Activated naive CD4-positive, alpha-beta T cell treated with anti-CD3 and anti-CD28 coated beads for 36 hours (primary cell): Measurements from ENCODE around the gene SERPINF2. TPM values are rescaled to one million over a fixed set of nuclear protein-coding genes. Genes with fewer than 3 reads are reported as not detected.
A peak's percentile ranks its signal among the peaks of the same experiment; 100 is the strongest.

ENCODE experiments used
- CTCF ChIA-PET: fragments of 350-600 bp; sonication (Branson Sonifier 250); formaldehyde crosslinking; loops from one replicate; lab custom pipeline; 2021; ENCODE audit warnings: antibody characterized with exemption; lab: Charles Lee
- DNase-seq: peaks from one replicate; pipeline ENCODE4 v3.0.0-alpha.2; 2020
- H3K27ac Mint-ChIP-seq: one replicate; pipeline ENCODE4 v1.8.0; 2021; ENCODE audit warnings: mild to moderate bottlenecking, mixed read lengths
- H3K27me3 Mint-ChIP-seq: one replicate; pipeline ENCODE4 v1.8.0; 2021; ENCODE audit warnings: low read depth, mixed read lengths
- H3K36me3 Mint-ChIP-seq: one replicate; pipeline ENCODE4 v1.8.0; 2021; ENCODE audit warnings: low read depth, mixed read lengths
- H3K4me1 Mint-ChIP-seq: one replicate; pipeline ENCODE4 v1.8.0; 2021; ENCODE audit warnings: low read depth, mixed read lengths
- H3K4me3 Mint-ChIP-seq: one replicate; pipeline ENCODE4 v1.8.0; 2021; ENCODE audit warnings: mild to moderate bottlenecking, moderate library complexity, mixed read lengths
- H3K9me3 Mint-ChIP-seq: one replicate; pipeline ENCODE4 v1.8.0; 2021; ENCODE audit warnings: mixed read lengths
- intact Hi-C: fragments of 100-400 bp; cut with micrococcal nuclease; formaldehyde crosslinking; loops from one replicate; pipeline ENCODE4 v1.15.1; 2023
- total RNA-seq, 2 experiments: library from RNA; stranded (reverse); gene quantifications; one replicate each; pipeline ENCODE4 v1.2.3, GENCODE V29; 2021

SERPINF2 gene
- total RNA-seq, 2 experiments from 2014 or later = not detected

- no peak for DNase-seq
- H3K27ac Mint-ChIP-seq = no peak overlapping the region
- CTCF ChIA-PET = interaction anchor here (0.6 kb wide), 1 partner anchor 320 kb away, joined by 3 read pairs; no protein-coding TSS in a partner anchor
- no peaks in the 10 kb centered on the region for H3K9me3 Mint-ChIP-seq
- H3K4me3 Mint-ChIP-seq = peak overlapping the region; percentile 46
- intact Hi-C loops = loop anchor here (10.0 kb wide), 1 partner anchor 146 kb away; the partner anchor contains the start of gene PITPNA
- peaks cover 19% of the 10 kb centered on the region for H3K4me1 Mint-ChIP-seq
- H3K27me3 Mint-ChIP-seq = peaks cover 20% of the 10 kb centered on the region
- no peaks in the 10 kb centered on the region for H3K36me3 Mint-ChIP-seq
These were observed 31.7 kb upstream of the SERPINF2 start for GRCh38 chr17:1710807-1711553.

- peaks cover 20% of the 10 kb centered on the region for H3K4me1 Mint-ChIP-seq
- CTCF ChIA-PET = interaction anchor here (0.6 kb wide), 1 partner anchor 319 kb away, joined by 3 read pairs; no protein-coding TSS in a partner anchor
- H3K4me3 Mint-ChIP-seq = no peak overlapping the region
- H3K36me3 Mint-ChIP-seq = no peaks in the 10 kb centered on the region
- DNase-seq = no peak
- H3K27ac Mint-ChIP-seq = no peak overlapping the region
- H3K9me3 Mint-ChIP-seq = no peaks in the 10 kb centered on the region
- peaks cover 16% of the 10 kb centered on the region for H3K27me3 Mint-ChIP-seq
- intact Hi-C loops = loop anchor here (10.0 kb wide), 1 partner anchor 147 kb away; the partner anchor contains the start of gene PITPNA
These were observed 30.9 kb upstream of the SERPINF2 start for GRCh38 chr17:1711804-1712203.

- Mint-ChIP-seq H3K4me1 (peaks cover 22% of the 10 kb centered on the region), H3K27ac (no peak overlapping the region), H3K27me3 (peaks cover 14% of the 10 kb centered on the region), H3K4me3 (no peak overlapping the region), H3K36me3 (no peaks in the 10 kb centered on the region), H3K9me3 (no peaks in the 10 kb centered on the region)
- CTCF ChIA-PET = interaction anchor here (0.5 kb wide), 1 partner anchor 10 kb away, joined by 3 read pairs; no protein-coding TSS in a partner anchor
- intact Hi-C loops = loop anchor here (10.0 kb wide), 1 partner anchor 147 kb away; the partner anchor contains the start of gene PITPNA
- DNase-seq = no peak
These were observed 30.4 kb upstream of the SERPINF2 start for GRCh38 chr17:1712271-1712670.

GRCh38 chr17:1713160-1713877 lies 29.4 kb upstream of the SERPINF2 start:
- Mint-ChIP-seq H3K4me3 (no peak overlapping the region), H3K27me3 (peaks cover 14% of the 10 kb centered on the region), H3K27ac (no peak overlapping the region), H3K36me3 (no peaks in the 10 kb centered on the region), H3K4me1 (peaks cover 29% of the 10 kb centered on the region), H3K9me3 (no peaks in the 10 kb centered on the region)
- DNase-seq = no peak
- intact Hi-C loops = loop anchor here (10.0 kb wide), 1 partner anchor 149 kb away; the partner anchor contains the start of gene PITPNA
- CTCF ChIA-PET = interaction anchor here (0.5 to 1.0 kb wide), 2 partner anchors 12 to 325 kb away, joined by 3 to 7 read pairs; no protein-coding TSS in a partner anchor

- CTCF ChIA-PET = interaction anchor here (0.5 to 1.0 kb wide), 2 partner anchors 13 to 325 kb away, joined by 3 to 7 read pairs; no protein-coding TSS in a partner anchor
- H3K27me3 Mint-ChIP-seq = peaks cover 12% of the 10 kb centered on the region
- intact Hi-C loops = loop anchor here (10.0 kb wide), 1 partner anchor 149 kb away; the partner anchor contains the start of gene PITPNA
- H3K4me3 Mint-ChIP-seq = peak overlapping the region; percentile 26
- peaks cover 28% of the 10 kb centered on the region for H3K4me1 Mint-ChIP-seq
- no peaks in the 10 kb centered on the region for H3K36me3 Mint-ChIP-seq
- no peak for DNase-seq
- no peaks in the 10 kb centered on the region for H3K9me3 Mint-ChIP-seq
- H3K27ac Mint-ChIP-seq = no peak overlapping the region
These were observed 28.7 kb upstream of the SERPINF2 start for GRCh38 chr17:1713878-1714426.

DNA sequence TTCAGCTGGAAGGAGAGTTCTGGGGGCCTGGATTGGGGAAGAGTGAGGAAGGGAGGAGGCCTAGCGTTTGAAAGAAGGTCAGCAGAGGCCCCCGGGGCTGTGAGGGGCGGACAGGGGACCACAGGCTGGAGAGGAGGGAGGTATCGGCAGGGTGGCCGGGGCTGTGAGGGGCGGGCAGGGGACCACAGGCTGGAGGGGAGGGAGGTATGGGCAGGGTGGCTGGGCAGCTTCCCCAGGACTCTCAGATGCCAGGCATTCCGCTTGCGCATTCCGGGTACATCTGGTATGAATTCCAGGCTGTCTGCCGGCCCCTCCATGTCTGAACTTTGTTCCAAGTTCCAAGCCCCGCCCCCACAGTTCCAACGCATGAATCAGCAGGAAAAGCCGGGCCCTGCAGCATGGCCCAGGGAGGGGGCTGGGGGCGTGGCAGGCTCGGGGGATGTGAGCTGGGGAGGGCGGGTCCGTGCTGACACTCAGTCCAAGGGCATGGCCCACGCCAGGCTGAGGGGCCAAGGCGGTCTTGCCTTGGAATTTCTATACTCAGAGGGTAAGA lies 28.2 kb upstream of the SERPINF2 start:
- peak; percentile 35 for DNase-seq
- CTCF ChIA-PET = interaction anchor here (0.6 to 0.8 kb wide), 2 partner anchors 312 to 572 kb away, joined by 3 read pairs; no protein-coding TSS in a partner anchor
- Mint-ChIP-seq H3K27ac (no peak overlapping the region), H3K4me1 (peaks cover 28% of the 10 kb centered on the region), H3K36me3 (no peaks in the 10 kb centered on the region), H3K4me3 (peak overlapping the region; percentile 26), H3K9me3 (no peaks in the 10 kb centered on the region), H3K27me3 (peaks cover 12% of the 10 kb centered on the region)
- intact Hi-C loops = loop anchor here (10.0 kb wide), 1 partner anchor 150 kb away; the partner anchor contains the start of gene PITPNA

- peak; percentile 36 for DNase-seq
- H3K36me3 Mint-ChIP-seq = no peaks in the 10 kb centered on the region
- CTCF ChIA-PET = interaction anchor here (0.6 to 1.6 kb wide), 3 partner anchors 46 to 571 kb away, joined by 3 to 6 read pairs (median 3); no protein-coding TSS in a partner anchor
- H3K27ac Mint-ChIP-seq = no peak overlapping the region
- peaks cover 28% of the 10 kb centered on the region for H3K4me1 Mint-ChIP-seq
- intact Hi-C loops = loop anchor here (5.0 to 10.0 kb wide), 2 partner anchors 150 to 552 kb away; partner anchors contain the start of gene PITPNA
- peaks cover 12% of the 10 kb centered on the region for H3K27me3 Mint-ChIP-seq
- no peaks in the 10 kb centered on the region for H3K9me3 Mint-ChIP-seq
- H3K4me3 Mint-ChIP-seq = peak overlapping the region; percentile 17
These were observed 27.5 kb upstream of the SERPINF2 start for GRCh38 chr17:1714980-1715802.

DNA sequence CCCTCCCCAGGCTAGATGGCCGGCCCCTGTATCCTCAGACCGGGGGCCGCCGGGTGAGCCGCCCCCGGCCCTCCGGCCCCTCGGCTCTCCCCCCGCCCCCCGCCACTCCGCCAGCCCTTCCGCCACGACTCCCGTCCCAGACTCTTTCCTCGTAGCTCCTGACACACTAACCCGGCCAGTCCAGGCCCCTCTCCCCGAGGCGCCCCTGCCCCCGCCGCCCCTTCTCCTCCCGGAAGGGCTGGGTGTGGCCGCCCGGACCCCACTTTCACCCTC lies 26.9 kb upstream of the SERPINF2 start:
- intact Hi-C loops = loop anchor here (1.0 to 10.0 kb wide), 12 partner anchors 31 to 685 kb away; partner anchors contain the start of genes DPH1, INPP5K, MNT and PITPNA
- H3K27ac Mint-ChIP-seq = no peak overlapping the region
- no peaks in the 10 kb centered on the region for H3K36me3 Mint-ChIP-seq
- peaks cover 25% of the 10 kb centered on the region for H3K4me1 Mint-ChIP-seq
- H3K4me3 Mint-ChIP-seq = peak overlapping the region; percentile 81
- DNase-seq = no peak
- H3K9me3 Mint-ChIP-seq = no peaks in the 10 kb centered on the region
- CTCF ChIA-PET = interaction anchor here (1.6 kb wide), 1 partner anchor 46 kb away, joined by 6 read pairs; no protein-coding TSS in a partner anchor
- peaks cover 8% of the 10 kb centered on the region for H3K27me3 Mint-ChIP-seq

- DNase-seq = peak; percentile 100
- no peaks in the 10 kb centered on the region for H3K9me3 Mint-ChIP-seq
- peak overlapping the region; percentile 97 for H3K27ac Mint-ChIP-seq
- H3K27me3 Mint-ChIP-seq = peaks cover 3% of the 10 kb centered on the region
- intact Hi-C loops = loop anchor here (1.0 to 10.0 kb wide), 12 partner anchors 32 to 685 kb away; partner anchors contain the start of genes DPH1, INPP5K, MNT and PITPNA
- CTCF ChIA-PET = interaction anchor here (1.0 to 1.9 kb wide), 5 partner anchors 47 to 339 kb away, joined by 4 to 9 read pairs (median 6); partner anchors contain the start of genes HIC1, RPA1 and SMYD4
- peak overlapping the region; percentile 88 for H3K4me3 Mint-ChIP-seq
- H3K4me1 Mint-ChIP-seq = peaks cover 22% of the 10 kb centered on the region
- no peaks in the 10 kb centered on the region for H3K36me3 Mint-ChIP-seq
These were observed 26.4 kb upstream of the SERPINF2 start for GRCh38 chr17:1716076-1716911.
